Measurements from ENCODE around the gene GLT8D2.

GRCh38 chr12:103975368-103975767 lies 74.6 kb downstream of the GLT8D2 start:
- TF ChIP-seq CTCF (IDR thresholded peaks at IDR 0.05; ENCODE audit: poor library complexity) (no peak), EZH2 (IDR thresholded peaks at IDR 0.05; ENCODE audit: borderline replicate concordance) (no peak)
